Jurkat, Clone E6-1 (cell line): Measurements from ENCODE around the gene SCN4A. TPM values are rescaled to one million over a fixed set of nuclear protein-coding genes. Genes with fewer than 3 reads are reported as not detected.
A peak's percentile ranks its signal among the peaks of the same experiment; 100 is the strongest.
"Not testable (repeated sequence)": the region's sequence is repeated elsewhere in the genome, so short reads cannot be mapped to it uniquely, and the experiment has no call there.

ENCODE experiments used
- DNase-seq: peaks from one replicate; pipeline ENCODE4 v3.0.0-alpha.2; 2011; ENCODE audit warnings: low read depth, low spot score
- H3K4me3 ChIP-seq: 2 replicates; pipeline ENCODE4 v1.5.1; 2011; ENCODE audit warnings: mild to moderate bottlenecking, low read length, control low read depth, moderate library complexity
- polyA plus RNA-seq: library from polyadenylated mRNA; unstranded; fragments of >200 nt; gene quantifications from one replicate; pipeline ENCODE4 v1.2.1, GENCODE V29; 2012; ENCODE audit warnings: missing spikeins; ENCODE audit not compliant: insufficient read length, insufficient read depth

The SCN4A gene
- not detected for polyA plus RNA-seq

DNA sequence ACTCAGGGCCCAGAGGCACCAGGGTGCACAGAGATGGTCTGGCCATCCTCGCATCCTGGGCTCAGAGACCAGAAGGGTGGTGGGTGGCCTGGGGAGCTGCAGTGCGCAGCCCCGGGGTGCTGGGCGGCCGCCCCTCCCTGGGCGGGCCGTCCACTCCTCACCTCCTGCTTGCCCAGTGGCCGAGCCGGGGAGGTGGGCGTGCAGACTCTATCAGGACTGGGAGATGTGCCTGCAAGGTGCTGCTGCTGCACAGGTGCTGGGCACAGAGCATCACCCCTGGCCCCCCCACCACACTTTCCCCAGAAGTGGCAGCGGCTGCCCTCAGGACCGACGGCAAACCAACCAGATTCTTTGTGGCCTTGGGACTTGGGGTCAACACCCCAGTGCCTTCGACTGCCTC is at the start of gene SCN4A:
SCN4A (minus strand) TSS at position 123 of the 400 bp plus-strand sequence; CDS start at position 46, 77 bp downstream.
- no peak for DNase-seq
- no peak within 1 kb of the TSS for H3K4me3 ChIP-seq

GRCh38 chr17:64020056-64020766 is 47.5 kb upstream of the SCN4A start, which contains the start of gene ICAM2:
Gene ICAM2 (minus strand): TSS chr17:64020633. CDS start chr17:64006691, 13,942 bp downstream.
- H3K4me3 ChIP-seq = peak within 1 kb of the TSS; percentile 88
- peak; percentile 98 for DNase-seq

GRCh38 chr17:64019551-64019961 is 46.8 kb upstream of the SCN4A start:
- DNase-seq = not testable (repeated sequence)
- H3K4me3 ChIP-seq = peak overlapping the region; percentile 88

- no peak overlapping the region for H3K4me3 ChIP-seq
- no peak for DNase-seq
These were observed 44.8 kb upstream of the SCN4A start for GRCh38 chr17:64017381-64017980.

GRCh38 chr17:64016974-64017373 is 44.3 kb upstream of the SCN4A start:
- H3K4me3 ChIP-seq = peak overlapping the region; percentile 36
- DNase-seq = no peak

- DNase-seq = no peak
- H3K4me3 ChIP-seq = peak overlapping the region; percentile 36
These were observed 43.6 kb upstream of the SCN4A start for GRCh38 chr17:64016231-64016784.

GRCh38 chr17:64015447-64015846 is 42.7 kb upstream of the SCN4A start:
- DNase-seq = no peak
- peak overlapping the region; percentile 2; the same call in 1 of the 2 replicates for H3K4me3 ChIP-seq

GRCh38 chr17:64009571-64010402 is 37.1 kb upstream of the SCN4A start:
- no peak for DNase-seq
- H3K4me3 ChIP-seq = no peak overlapping the region

GRCh38 chr17:64008830-64009229 is 36.1 kb upstream of the SCN4A start:
- no peak for DNase-seq
- H3K4me3 ChIP-seq = no peak overlapping the region

GRCh38 chr17:64008346-64008745 is 35.6 kb upstream of the SCN4A start:
- no peak overlapping the region for H3K4me3 ChIP-seq
- DNase-seq = no peak

DNA sequence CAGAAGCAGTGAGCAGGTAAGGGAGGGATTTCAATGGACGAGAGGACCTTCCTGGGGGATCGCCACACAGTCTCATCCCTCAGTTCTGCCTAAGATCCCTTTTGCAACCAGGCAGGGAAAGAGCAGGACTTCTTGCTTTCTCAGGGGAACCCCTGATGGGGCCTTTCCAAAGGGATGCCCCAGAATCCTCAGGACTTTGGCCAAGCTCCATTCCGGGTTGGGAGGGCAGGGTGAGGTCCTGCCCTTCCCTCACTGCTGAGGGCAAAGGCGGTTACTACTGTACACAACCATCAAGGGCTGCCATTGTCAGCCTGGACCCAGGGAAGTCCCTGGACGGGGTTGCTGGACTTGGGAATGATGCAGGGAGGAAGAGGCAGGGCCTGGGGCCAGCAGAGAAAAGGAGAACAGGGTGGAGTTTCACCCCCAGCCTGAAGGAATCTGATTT is 35.1 kb upstream of the SCN4A start:
- H3K4me3 ChIP-seq = no peak overlapping the region
- DNase-seq = no peak

DNA sequence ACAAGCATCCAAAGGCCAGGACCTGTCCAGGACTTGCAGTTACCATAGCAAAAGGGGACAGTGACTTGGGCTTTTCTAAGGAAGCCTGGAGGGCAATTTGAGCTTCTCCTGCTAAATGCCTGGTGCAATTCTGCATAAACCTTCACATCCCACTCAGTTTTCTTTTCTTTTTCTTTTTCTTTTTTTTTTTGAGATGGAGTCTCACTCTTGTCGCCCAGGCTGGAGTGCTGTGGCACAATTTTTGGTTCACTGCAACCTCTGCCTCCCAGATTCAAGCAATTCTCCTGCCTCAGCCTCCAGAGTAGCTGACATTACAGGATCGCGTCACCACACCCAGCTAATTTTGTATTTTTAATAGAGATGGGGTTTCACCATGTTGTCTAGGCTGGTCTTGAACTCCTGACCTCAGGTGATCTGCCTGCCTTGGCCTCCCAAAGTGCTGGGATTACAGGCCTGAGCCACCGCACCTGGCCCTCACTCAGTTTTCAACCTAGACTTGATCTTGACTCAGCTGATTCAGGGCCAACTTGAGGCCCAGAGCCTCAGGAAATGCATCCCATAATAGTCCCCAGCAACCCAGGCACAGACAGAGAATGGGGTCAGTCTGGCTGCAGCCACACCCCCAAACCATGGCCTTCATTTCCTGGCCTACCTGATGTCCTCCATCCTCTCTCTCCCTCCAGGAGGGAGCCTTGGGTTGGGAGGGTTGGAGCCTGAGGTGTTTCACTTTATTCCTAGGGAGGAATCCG is 34.5 kb upstream of the SCN4A start:
- DNase-seq, H3K4me3 ChIP-seq: not testable (repeated sequence)

DNA sequence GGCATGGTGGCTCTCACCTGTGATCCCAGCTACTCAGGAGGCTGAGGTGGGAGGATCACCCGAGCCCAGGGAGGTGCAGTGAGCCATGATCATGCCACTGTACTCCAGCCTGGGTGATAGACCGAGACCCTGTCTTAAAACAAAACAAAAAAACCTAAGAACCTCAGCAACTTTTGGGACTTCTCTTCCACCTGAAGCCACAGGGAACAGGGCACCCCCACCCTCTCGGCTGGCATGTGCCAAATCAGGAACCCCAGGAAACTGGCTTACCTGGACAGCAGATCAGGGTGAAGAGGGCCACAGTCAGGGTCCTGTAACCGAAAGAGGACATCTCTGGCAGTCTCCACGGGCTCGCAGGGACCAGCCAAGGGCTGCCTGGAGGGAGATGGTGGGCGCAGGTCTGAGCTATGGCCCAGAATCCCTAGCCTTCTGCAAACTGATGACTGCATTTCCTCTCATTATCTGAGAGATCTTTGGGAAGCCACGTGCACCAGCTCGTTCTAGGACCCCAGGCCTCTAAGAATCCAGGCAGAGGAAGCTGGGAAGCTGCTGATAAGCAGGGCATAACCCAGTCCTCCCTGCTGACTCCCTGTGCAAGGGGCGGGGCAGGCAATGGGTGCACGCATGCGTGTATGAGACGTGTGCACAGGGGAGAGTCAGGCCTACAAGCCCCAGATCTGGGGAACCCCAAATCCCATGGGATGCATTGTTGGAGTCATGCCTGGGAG is 33.8 kb upstream of the SCN4A start:
- no peak for DNase-seq
- no peak overlapping the region for H3K4me3 ChIP-seq

DNA sequence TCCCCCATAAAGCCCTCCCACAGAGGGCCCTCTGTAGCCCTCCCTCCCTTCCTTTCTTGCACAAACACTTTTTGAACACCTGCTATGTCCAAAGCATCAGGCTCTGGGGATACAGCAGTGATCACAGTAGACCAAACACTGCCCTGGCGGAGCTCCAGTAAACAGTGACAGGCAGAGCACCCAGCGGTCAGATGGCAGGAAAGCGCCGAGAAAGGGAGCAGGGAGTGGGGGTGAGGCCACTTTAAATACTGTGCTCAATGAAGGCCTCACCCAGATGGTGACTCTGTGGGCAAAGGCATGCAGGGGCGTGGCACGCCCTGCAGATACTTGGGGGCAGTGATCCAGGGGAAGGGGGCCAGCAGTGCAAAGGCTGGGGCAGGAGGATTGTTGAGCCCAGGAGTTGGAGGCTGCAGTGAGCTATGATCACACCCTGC is 33.0 kb upstream of the SCN4A start:
- no peak overlapping the region for H3K4me3 ChIP-seq
- no peak for DNase-seq

- no peak overlapping the region for H3K4me3 ChIP-seq
- DNase-seq = no peak
These were observed 32.4 kb upstream of the SCN4A start for GRCh38 chr17:64004903-64005733.

DNA sequence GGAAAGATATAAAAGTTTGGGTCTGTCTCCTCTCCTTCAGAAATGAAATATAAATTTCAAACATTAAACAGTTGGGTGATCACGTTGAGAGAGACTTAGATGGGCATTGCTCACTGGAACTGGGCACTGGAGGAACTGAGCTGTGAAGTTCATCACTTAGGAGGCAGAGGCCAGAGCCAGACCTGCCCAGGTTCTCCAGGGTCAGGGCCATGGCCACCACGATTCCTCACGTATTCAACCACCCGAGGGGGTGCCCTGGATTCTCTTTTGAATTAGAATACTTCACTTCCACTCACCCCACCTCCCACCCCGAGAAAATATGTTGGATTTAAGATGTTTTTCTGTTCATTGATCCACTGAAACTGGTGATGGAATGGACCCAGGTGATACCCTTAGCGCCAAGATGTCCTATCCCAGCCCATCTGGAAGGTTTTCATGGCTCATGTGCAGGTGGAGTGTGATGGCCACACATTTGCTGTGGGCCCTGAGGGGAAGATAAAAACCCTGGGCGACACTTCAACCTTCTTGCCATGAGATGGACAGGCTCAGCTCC is 31.6 kb upstream of the SCN4A start:
- DNase-seq = no peak
- no peak overlapping the region for H3K4me3 ChIP-seq

DNA sequence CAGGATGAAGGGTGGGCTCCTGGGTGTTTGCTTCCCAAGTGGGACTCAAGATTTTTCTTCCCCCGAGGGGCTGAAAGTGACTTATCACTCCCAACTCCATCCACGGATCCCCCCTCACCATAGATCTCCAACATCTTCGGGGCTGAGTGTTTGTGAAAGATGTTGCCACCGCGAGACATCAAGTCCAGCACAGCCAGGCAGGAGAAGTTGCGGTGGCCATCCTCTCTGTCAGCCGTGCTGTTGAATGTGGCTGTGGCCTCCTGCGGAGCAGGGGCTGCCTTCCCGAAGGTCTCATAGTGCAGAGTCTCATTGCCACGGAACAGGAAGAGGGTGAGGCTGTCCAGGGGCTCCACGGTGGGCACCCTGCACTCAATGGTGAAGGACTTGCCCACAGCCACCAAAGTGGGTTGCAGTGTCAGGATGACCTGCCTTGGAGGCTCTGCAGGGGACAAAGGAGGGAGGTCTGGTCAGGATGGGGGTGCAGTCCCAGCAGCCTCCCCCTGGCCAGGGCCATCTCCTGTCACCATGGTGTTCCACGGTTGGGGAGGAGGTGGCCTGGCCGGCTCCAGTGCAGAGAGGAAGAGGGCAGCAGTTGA is 30.9 kb upstream of the SCN4A start:
- no peak overlapping the region for H3K4me3 ChIP-seq
- no peak for DNase-seq
